HG03432 (cell line): ENCODE results near the gene DNER.
"Not testable (repeated sequence)": the region's sequence is repeated elsewhere in the genome, so short reads cannot be mapped to it uniquely, and the experiment has no call there.

ENCODE experiments used
- ATAC-seq: cut with Tn5 transposase; IDR thresholded peaks from one replicate; pipeline ENCODE4 v1.9.1; 2021; ENCODE audit warnings: mild to moderate bottlenecking, moderate library complexity; ENCODE audit not compliant: unreplicated experiment

Gene DNER

GRCh38 chr2:229410264-229410663, 304.1 kb downstream of the DNER start:
- no peak for ATAC-seq

GRCh38 chr2:229409751-229410181, 304.6 kb downstream of the DNER start:
- no peak for ATAC-seq

GRCh38 chr2:229408962-229409361, 305.4 kb downstream of the DNER start:
- ATAC-seq = no peak

GRCh38 chr2:229408356-229408755, 306.0 kb downstream of the DNER start:
- no peak for ATAC-seq

- ATAC-seq = no peak
Observed at GRCh38 chr2:229407170-229407569, 307.2 kb downstream of the DNER start.

- ATAC-seq = no peak
Observed at GRCh38 chr2:229405796-229406195, 308.6 kb downstream of the DNER start.

GRCh38 chr2:229403296-229403695, 311.1 kb downstream of the DNER start:
- ATAC-seq = no peak

GRCh38 chr2:229401171-229401865, 313.0 kb downstream of the DNER start:
- ATAC-seq = no peak

GRCh38 chr2:229393926-229394325, 320.4 kb downstream of the DNER start:
- ATAC-seq = no peak

GRCh38 chr2:229392196-229392595, 322.2 kb downstream of the DNER start:
- no peak for ATAC-seq

GRCh38 chr2:229388731-229389130, 325.6 kb downstream of the DNER start:
- no peak for ATAC-seq

GRCh38 chr2:229387866-229388265, 326.5 kb downstream of the DNER start:
- no peak for ATAC-seq

GRCh38 chr2:229380101-229380625, 334.2 kb downstream of the DNER start:
- ATAC-seq = no peak

GRCh38 chr2:229378386-229378785, 336.0 kb downstream of the DNER start:
- no peak for ATAC-seq

- no peak for ATAC-seq
Observed at GRCh38 chr2:229376866-229377265, 337.5 kb downstream of the DNER start.

GRCh38 chr2:229375251-229375650, 339.1 kb downstream of the DNER start:
- ATAC-seq = no peak

- ATAC-seq = not testable (repeated sequence)
Observed at GRCh38 chr2:229373311-229373710, 341.0 kb downstream of the DNER start.

- ATAC-seq = no peak
Observed at GRCh38 chr2:229372207-229372606, 342.1 kb downstream of the DNER start.

GRCh38 chr2:229371086-229371485, 343.3 kb downstream of the DNER start:
- no peak for ATAC-seq

- no peak for ATAC-seq
Observed at GRCh38 chr2:229370509-229370908, 343.8 kb downstream of the DNER start.

GRCh38 chr2:229363185-229363814, 351.1 kb downstream of the DNER start:
- no peak for ATAC-seq

GRCh38 chr2:229350883-229351282, 363.5 kb downstream of the DNER start:
- ATAC-seq = no peak
